Activated CD8-positive, alpha-beta memory T cell treated with anti-CD3 and anti-CD28 coated beads, Interleukin-2, amount 50 U/mL, for 24 hours (primary cell): ENCODE results near the gene SLC6A6.

ENCODE experiments used
- DNase-seq: peaks from one replicate; pipeline ENCODE4 v3.0.0-alpha.2; 2020; ENCODE audit errors: extremely low read depth

Gene SLC6A6

DNA sequence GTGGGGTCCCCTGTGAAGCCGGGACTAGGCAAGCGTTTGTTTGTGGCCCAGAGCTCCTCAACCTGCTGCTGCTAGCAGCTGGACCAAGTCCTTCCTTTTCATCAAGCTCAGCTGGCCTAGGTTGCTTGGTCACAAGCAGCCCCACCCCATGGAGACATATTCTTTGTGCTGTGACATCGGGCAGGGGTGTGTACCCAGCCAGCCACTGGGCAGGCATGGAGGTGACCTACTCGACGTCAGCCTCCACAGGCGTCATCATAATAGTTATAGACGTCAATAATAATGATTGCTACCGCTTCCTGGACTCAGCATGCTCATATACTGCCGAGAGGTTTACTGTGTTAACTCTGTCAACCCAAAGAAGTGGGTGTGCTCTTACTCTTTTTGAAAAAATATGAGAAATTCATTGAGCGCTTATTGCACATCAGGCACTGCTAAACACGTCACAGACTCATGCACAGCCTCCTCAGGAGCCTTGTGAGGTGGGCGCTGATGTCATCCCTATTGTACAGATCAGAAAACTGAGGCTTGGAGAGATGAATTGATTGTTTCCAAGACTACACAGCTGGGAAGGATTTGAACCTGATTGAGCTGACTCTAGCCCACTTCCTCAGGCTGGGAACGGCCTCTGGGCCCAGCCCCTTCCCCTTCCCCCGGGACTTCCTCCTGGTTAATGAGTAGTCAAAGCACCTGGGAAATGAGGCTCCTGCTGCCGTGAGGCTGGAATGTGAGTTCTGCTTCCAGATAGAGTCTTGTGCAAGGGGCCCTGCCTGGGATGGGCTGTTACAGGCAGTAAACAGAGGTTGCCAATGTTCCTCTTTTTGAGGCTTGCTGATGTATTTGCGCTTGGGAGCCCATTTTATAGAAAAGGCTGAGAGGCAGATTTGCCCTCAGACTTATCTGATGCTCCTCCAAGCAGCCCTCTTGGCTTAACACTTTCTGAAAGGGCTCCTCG is 16.2 kb downstream of the SLC6A6 start:
- DNase-seq = no peak

DNA sequence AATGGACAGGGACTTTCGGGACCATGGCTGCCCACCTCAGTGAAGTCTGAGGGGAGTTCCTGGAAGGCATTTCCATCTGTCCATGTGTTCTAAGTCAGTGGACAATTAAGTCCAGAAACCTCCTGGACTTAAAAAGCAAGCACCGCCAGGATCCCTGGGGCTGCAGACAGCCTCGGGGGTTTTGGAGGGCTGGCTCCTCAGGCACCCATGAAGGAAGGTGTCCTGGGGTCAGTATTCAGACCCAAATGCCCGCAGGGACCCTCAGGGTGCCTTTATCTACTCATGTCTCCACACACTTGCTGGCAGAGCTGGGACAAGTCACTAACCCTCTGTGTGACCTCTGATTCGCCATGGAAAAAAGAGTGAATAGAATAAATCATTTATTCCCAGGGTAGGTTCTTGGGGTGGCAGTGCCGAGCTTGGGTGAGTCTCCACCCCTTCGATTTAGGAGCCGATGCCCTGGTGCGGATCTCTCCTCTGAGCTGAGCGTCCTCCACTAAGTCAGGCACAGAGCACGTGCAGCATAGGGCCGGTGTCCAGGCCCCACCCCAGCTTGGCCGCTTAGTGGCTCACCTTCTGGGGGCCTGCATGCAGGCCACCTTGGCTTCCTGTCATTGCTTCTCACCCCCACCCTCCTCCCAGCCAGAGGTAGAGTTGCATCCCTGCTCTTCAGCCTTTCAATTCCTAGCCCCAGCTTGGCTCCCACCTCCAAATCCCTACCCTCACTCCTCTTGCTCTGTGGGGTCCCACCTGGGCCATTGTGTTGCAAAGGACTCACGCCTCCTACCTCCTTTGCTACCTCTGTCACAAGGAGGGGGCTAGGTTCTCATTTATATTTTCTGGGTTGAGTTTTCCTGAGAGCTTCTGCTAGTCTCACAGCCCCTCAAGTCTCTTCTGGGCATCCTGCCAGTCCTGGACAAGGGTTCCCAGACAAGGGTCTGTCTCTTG is 19.9 kb downstream of the SLC6A6 start:
- no peak for DNase-seq

DNA sequence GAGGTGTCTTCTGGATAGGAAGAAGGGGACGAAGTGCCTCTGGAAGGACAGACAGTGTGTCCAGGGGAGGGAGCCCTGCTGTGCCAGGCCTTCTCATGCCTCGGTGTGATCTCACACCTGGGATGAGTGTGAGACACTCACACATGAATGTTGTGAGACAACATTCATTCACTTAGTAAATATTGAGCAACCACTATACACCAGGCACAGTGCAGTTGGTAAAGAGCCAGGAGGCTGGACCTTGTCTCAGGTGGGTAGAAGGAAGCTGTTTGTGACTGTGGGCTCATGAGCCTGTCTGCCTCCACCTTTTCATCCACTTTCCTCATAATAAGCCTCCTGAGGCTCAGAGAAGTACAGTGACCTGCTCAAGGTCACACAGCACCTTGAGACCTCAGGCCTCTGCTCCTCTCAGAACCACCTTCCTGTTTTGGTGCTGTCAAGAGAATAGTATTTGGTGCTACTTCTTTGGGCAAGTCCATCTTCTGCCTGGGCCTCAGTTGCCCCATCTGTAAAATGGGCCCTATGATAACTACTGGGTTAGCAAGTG is 20.9 kb downstream of the SLC6A6 start:
- no peak for DNase-seq

DNA sequence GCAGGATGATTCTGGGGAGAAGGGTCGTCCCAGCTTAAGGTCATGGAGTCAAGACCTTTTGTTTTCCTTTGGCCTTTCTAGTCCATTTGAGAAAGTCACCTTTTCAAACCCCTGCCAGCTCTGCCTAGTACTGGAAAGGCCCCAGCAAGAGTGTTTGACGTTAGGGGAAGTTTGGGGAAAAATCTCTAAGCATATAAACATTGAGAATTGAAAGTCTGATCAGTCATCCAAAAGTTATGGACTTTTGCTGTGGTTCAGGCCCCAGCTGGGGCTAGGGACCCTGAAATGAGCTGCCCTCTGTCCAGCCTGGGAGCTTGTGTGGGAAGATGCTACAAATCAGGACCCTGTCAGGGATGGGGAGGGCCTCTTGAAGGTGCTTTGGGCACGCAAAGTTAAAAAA is 21.6 kb downstream of the SLC6A6 start:
- no peak for DNase-seq

DNA sequence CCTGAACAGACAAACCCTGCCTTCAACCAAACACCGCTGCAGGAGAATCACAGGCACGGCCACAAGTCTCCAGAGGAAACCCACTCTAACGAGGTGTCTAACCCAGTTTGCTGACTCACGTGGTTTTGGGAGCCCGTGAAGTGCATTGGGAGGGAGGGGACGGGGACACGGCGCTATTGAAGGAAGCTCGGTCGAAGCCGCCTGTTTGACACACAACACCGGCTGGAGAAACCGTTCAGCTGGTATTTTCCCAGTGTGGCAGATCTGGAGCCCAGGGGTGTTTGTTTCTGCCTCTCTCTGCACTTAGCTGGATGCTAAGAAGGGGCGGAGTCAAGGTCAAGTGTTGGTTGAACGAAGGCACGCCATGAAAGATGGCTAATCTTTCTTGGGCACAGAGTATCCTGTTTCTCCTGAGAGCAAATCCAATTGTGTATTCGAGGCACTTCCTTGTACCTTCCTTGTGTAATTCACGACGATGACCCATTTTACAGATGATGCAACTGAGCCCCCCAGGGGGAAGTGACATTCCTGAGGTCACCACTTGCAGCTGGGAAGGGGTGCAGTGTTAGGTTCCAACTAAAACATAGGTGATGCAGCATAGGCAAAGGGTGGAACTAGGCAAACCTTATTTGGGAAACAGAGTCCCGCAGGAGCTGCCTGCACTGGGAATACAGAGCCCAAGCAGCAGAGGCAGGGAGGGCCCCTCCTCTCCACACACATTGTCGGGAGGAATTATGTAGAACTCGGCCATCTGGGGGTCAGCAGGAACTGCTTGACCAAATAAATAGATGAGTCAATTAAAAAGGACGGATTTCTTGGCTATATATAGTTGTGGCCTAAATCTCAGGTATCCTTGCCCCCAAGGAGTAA is 22.5 kb downstream of the SLC6A6 start:
- DNase-seq = no peak

DNA sequence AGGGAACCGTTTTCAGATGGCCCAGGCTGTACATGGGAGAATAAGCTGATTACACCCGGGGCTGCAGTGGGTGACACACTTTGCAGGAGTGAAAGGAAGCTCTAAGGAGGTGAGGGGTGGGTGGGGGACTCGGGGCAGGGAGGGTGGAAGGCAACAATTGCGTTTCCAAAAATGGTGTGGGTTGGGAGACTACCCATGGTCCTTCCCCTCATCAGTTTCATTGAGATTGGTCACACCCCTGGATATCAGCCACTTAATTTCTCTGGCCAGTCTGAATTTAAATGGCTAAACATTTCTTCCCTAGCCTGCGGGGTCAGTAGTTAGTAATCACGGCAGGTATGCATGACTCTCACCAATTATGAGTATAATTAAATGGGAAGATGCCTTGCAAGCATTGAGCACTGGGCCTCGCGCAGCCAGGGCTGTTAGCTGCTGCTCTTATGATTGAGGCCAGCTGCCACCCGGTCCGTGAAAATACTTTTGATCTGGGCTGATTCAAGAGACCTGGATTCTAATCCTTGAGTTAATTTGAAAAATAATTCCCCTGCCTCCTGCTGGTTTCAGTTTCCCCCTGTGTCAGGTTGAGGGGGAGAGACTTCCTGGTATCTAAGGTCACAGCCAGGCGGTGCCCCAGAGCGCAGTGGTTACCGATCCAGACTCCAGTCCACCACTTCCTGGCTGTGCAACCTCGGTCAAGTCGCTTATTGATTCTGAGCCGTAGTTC is 23.3 kb downstream of the SLC6A6 start:
- no peak for DNase-seq

DNA sequence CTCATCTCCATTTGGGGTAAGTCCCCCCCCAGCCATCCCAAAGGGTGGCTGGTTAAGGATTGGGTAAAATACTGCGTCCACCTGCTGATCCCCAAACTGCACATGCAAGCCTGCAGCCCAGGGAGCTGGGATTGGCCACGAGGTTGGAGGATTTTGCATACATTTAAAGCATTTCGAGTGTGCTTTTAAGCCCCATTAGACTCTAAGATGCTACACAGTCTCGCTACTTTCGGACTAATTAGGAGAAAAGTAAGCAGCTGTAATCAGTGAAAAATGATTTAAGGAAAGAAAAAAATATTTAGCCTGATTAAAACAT is 23.9 kb downstream of the SLC6A6 start:
- DNase-seq = no peak

DNA sequence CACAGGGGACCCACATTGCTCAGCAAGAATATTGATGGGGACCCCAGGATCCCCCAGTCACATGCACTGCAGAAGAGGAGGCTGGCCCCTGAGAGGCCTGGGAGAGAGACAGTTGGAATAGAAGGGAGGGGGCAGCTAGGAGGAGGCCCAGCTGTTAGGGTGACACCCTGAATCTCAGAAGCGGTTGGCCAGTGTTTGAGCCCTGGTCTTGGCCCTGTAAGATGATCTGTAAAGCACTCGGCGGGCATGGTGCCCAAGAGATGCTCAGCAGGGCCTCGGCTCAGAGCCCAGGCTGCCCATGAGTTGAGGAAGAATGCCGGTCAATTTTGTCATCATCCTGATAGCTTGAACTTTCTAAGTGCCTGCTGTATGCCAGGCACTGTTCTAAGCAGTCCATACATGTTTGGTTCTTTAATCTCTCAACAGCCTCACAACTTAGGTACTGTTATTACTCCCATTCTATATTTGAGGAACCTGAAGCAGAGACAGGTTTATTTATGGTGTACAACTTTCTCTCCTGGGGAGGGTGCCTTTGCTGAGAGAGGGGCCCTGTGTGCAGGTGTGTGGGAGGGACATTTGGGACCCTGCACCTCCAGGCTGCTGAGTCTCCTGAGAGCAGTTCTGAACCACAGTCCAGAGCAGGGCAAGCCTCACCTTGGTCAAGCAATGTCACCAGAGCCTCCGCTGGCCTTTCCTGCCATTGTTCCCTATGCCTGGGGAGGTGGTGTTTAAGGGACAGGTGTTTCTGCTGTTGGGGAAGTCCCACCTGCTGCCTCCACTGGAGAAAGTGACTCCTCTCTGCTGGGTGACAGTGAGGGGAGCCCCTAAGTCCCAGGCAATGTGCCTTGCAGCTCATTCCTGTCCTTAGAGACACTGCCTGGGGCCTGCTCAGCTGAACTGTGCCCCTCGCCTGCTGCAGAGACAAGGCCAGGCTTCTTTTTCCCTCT is 26.0 kb downstream of the SLC6A6 start:
- no peak for DNase-seq

DNA sequence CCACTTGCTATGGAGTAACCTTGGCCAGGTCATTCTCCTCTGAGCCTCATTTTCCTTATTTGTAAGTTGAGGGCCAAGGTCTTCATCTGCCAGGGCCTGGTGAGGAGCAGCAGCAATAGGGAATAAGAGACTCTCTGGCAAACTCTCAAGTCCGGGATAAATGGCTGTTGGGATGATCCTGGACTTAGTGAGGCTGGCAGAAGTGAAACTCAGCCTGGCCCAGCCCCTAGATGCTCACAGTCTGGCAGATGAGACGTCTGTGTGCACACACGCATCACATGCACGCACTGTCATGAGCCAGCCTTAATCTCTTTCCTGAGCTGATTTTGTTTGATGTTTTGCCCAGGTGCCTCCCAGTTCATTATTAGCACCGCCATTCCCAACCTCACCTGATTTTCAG is 26.8 kb downstream of the SLC6A6 start:
- no peak for DNase-seq

DNA sequence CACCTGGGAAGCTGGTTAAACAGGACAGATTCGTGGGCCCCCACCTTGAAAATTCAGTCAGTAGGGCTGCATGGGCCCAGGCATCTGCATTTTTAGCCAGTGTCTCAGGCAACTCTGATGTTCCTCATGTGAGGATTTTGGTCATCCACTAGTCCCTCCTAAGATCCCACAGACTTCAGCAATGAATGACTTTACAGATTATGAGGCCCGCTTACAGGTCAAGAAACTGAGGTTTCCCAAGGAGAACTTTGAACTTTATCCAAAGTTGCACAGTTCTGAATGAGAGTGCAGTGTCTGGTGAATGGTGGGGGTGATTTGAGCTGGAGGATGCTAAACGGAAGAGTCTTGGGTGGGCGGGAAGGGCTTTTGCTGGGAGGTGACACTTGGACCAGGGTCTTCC is 27.2 kb downstream of the SLC6A6 start:
- DNase-seq = no peak

DNA sequence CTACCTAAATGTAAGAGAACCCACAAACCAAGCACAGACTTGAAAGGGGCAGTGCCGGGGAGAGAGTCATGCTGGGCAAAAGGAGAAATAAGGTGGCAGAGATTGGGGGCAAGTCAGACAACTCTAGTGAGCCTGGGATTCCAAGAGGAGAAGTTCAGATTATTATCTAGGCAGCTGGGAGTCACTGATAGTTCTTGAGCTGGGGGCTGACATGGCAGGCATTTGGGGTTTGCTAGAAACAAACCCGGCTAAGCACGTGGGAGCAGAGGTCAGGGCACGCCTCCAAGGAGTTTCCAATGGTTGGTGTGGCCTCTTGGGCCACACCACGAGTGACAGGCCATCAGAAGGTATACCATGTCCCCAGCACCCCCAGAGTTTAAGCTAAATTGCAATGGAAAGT is 27.6 kb downstream of the SLC6A6 start:
- no peak for DNase-seq

DNA sequence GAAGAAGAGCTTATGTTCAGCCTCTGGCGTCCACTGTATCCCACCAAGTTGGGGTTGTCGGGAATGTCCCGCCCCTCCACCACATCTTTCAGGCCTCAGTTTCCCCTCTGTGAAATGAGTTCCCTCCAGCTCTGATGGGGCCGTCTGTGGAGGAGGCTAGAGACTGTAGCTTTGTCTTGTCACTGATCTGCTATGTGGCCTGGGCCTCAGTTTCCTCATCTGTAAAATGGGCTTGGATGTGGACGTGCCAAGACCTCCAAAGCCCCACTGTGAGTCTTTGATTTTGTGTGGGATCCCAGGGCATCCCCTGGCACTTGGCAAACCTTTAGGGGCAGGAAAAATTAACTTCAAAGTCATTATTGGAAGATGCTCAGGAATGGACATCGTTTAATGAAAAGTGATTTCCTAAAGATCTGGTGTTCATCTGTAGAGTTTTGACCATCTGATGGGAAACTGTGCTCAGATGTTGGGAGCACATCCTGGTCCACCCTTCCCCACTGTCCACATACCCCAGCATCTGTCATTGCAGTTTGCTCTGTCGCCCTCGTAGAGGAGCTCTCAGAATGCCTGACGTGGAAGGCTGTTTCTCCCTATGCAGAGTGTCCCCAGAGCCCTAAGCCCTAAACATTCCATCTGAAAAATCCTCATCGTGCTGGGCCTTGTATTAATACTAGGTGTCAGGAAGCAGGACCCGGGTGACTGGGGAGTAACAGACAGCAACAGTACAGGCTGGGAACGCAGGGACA is 28.5 kb downstream of the SLC6A6 start:
- no peak for DNase-seq

DNA sequence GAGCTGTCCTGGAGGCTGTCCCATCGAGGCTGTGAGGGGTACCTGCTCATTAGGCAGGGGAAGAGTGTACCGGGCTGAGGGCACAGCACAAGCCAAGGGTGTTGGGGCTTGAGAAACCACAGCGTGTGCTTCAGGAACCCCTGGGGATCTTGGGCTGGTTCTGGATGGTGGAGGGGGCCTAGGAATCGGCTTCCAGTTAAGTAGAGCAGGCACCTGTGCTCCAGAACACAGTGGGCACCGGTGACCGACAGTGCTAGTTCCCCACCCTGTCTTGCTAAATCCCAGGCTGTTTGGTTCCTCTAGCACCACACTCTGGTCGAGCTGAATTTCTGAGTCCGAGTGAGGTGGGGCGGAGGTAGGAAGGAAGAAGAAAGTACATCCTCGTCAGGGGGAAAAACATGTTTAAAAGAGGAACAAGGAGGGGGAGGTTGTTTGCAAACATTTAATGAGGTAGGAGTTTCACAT is 29.1 kb downstream of the SLC6A6 start:
- DNase-seq = no peak

DNA sequence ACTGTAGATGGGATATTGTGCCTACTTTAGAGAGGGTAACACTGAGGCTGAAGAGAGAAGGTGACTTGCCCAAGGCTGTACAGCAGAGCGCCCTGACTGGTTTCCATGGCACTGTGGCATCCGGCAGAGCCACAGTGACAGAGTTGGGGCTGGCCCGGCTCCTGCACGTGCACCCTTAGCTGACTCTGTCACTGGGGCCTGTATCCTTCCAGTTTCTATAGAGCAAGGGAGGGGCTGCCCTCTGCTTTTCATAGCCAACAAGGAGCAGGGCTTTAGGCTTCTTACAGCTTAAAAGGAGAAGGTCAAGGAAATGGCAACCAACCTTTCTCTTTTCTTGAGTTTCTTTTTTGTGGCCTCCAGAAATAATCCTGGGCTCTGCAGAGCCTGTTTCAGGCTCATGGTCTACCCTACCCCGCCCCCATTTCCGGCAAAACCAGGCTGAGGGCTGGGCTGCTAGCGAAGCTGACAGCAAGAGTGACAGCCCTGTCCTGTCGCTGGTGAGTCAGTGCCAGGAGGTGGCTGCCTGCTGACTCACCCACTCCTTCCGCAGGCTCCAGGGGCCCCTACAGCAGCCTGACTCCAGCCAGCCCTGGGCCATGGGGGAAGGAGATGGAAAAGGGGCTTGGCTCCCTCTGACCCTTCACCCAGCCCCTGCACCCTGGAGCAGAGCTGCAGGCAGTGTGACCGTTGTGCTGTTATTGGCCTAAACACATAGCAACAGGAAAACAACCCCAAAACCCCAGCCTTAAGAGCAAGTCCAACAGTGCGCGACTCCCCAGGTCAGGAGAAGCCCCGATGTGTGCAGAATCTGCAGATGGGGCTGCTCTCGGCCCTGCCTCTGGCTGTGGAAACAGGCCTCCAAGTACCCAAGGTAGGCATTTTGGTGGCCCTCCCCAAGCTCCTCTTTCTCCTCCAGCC is 29.8 kb downstream of the SLC6A6 start:
- DNase-seq = peak; percentile 89

DNA sequence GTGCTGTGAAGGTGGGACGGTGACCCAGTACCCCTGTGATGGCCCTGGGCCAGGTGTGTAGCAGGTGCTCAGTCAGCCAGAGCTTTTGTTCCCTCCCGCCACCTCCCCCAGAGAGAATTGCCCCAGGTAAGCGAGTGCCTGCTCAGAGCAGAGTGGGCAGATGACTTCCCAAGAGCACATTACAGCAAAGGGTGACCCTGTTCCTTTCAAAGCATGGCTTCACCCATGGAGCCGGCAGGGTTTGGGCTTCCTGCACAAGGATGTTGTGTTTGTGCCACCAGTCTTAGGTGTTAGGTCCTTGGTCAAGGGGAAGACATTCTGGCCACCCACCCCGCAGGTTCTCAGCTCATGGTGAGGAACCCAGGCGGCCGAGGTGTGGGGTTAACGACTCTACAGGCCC is 30.7 kb downstream of the SLC6A6 start:
- no peak for DNase-seq

DNA sequence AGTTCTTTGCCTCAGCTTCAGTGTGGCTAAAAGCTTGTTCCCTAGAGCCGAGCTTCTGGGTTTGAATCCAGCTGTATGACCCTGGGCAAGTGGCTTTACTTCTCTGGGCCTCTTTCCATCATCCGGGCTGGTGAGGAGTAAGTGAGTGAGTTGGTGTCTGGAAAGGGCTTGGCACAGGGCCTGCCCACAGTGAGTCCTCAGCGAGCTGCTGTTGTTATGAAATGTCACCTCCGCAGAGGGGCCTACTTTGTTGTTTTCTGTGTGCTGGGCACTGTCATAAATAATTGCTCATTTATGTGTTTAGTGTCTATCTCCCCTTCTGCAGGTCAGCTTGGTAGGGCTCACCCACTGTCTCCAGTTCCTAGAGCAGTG is 31.7 kb downstream of the SLC6A6 start:
- no peak for DNase-seq

DNA sequence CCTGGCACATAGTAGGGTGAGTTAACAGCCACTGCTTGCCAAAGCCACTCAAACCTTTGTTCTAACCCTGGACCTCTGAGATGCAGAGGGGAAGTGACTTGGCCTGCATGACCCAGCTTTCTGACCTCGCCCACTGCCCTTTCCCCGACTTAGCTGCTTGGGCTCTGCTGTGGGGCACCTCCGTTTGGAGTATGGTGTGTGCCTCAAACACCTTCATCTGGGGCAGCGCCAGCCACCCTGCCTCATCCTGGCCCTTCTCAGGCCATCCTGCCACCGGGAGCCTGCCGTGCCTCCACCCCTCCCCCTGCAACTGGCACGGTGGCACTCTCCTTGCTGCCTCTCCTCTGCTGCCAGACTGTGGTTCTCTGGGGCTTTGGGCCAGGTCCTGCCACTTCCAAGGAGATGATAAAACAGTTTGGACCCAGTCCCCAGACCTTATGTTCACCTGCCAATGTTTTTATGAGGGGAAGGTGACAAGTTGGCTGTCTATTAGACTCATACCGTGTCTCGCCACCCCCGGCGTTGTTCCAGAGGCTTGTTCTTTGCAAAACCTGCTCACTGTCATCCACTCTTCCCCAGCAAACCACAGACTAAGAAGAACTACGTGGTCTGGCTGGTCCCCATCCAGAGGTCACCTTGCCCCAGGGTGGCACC is 32.2 kb downstream of the SLC6A6 start:
- no peak for DNase-seq
